Adrenal gland (tissue), 12 donors: ENCODE measurements around the gene AJM1. TPM values are rescaled to one million over a fixed set of nuclear protein-coding genes. Genes with fewer than 3 reads are reported as not detected.
"Not testable (repeated sequence)": the region's sequence is repeated elsewhere in the genome, so short reads cannot be mapped to it uniquely, and the experiment has no call there.

Source experiments
- DNase-seq, 7 donors: peaks; one replicate each; pipeline ENCODE4 v3.0.0-alpha.2; 2019 to 2020
- H3K27ac ChIP-seq, 5 donors: fragments of 200-600 bp; sonication (generic) in 4 of 5; 1 replicate in 3 of 5; 2 replicates in 2 of 5; pipeline versions ENCODE4 v1.5.1 to v1.8.0; 2016 to 2020; ENCODE audit warnings: mild to moderate bottlenecking in 1 of 5
- H3K27me3 ChIP-seq: fragments of 200-600 bp; 2 replicates; pipeline ENCODE4 v1.8.0; 2021
- H3K36me3 ChIP-seq, 2 donors: fragments of 200-600 bp; replicated peaks in 1 of 2; 1 replicate in 1 of 2; 2 replicates in 1 of 2; pipeline versions ENCODE4 v1.5.1 to v1.8.0; 2018 to 2022
- H3K4me1 ChIP-seq, 2 donors: fragments of 200-600 bp; replicated peaks in 1 of 2; 1 replicate in 1 of 2; 2 replicates in 1 of 2; pipeline versions ENCODE4 v1.5.1 to v1.8.0; 2018 to 2021
- H3K4me3 ChIP-seq, 4 donors: fragments of 200-600 bp; sonication (generic) in 3 of 4; one replicate each; pipeline ENCODE4 v1.5.1; 2016 to 2018
- H3K9me3 ChIP-seq, 3 donors: fragments of 200-600 bp; sonication (generic) in 1 of 3; replicated peaks in 1 of 3; 1 replicate in 2 of 3; 2 replicates in 1 of 3; pipeline versions ENCODE4 v1.5.1 to v1.8.0; 2016 to 2021
- CTCF ChIP-seq, 6 experiments: fragments of 450-650 bp in 4 of 6; fragments of 200-600 bp in 2 of 6; sonication (generic) in 1 of 6; IDR thresholded peaks; 1 replicate in 5 of 6; 2 replicates in 1 of 6; pipeline versions ENCODE4 v1.5.1 to v1.8.0; 2016 to 2021; ENCODE audit warnings: antibody characterized with exemption in 6 of 6, mild to moderate bottlenecking in 2 of 6, moderate library complexity in 1 of 6
- POLR2A ChIP-seq, 2 donors: fragments of 450-650 bp; IDR thresholded peaks; one replicate each; pipeline ENCODE4 v1.6.1; 2017; ENCODE audit warnings: antibody characterized with exemption in 2 of 2, mild to moderate bottlenecking in 2 of 2, moderate library complexity in 1 of 2
- WGBS, 4 donors: extraction: QIAGEN DNeasy Blood & Tissue Kit in 2 of 4; methylation state at CpG; one replicate each; pipeline versions ENCODE4 v1.1.5 to v1.1.7; 2013 to 2017; 5-methylcytosine and 5-hydroxymethylcytosine counted together
- intact Hi-C, 2 donors: fragments of 100-400 bp; cut with DNase I; formaldehyde crosslinking; loops; one replicate each; pipeline versions ENCODE4 v1.14.1 to v1.15.0; 2022 to 2023
- polyA plus RNA-seq, 3 donors: library from polyadenylated mRNA; stranded (reverse); fragments of 200-250 nt in 2 of 3; fragments of 350-450 nt in 1 of 3; fragmentation: Illumina TruSeq in 1 of 3; extraction: RNeasy Lipid Tissue Mini Kit (QIAGEN cat#74804) in 1 of 3; gene quantifications; one replicate each; pipeline ENCODE4 v1.2.3, GENCODE V29; 2013 to 2014
- total RNA-seq, 9 donors: library from RNA; depleted of rRNA in 4 of 9; stranded (reverse); fragments of >200 nt in 4 of 9; fragments of 120-200 nt in 1 of 9; fragmentation: NEBNext Ultra II Directional in 1 of 9; extraction: Animal tissue kit (Norgen Biotek cat#: 25700) in 1 of 9; gene quantifications; one replicate each; pipeline versions ENCODE4 v1.1.0 to v1.2.4, GENCODE V29; 2013 to 2023
- donor health status: healthy with polysubstance abuse.
- donor health status: Bipolar disorder and iron deficiency.
- donor health status: DM: yes; HTN: yes; CAD: no.
- donor health status: DM: no; HTN: no; CAD: no.
- donor health status: DM: no; HTN: no; CAD: no.
- donor health status: DM: yes; HTN: yes; CAD: no.

AJM1 gene
- total and polyA plus RNA-seq, 12 donors, result 0.33 to 13.7 (median 3.3) TPM

DNA sequence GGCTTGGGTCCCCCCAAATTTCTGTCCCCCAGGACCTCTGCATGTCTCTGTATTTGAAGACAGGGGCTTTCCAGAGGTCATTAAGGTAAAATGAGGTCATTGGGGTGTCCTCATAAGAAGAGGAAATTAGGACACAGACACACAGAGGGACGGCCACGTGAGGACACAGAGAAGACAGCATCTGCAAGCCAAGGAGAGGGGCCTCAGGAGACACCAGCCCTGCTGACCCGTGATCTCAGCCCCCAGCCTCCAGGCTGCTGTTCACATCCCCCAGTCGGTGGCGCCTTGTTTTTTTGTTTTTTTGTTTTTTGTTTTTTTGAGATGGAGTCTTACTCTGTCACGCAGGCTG lies 47.3 kb upstream of the AJM1 start:
- DNase-seq, result no peak
- Histone ChIP-seq H3K4me3 (no peak overlapping the region), H3K27me3 (peaks cover 7% of the 10 kb centered on the region), H3K9me3 (no peaks in the 10 kb centered on the region), H3K27ac (no peak overlapping the region), H3K4me1 (peaks cover 5 to 33% of the 10 kb centered on the region in 2 donors), H3K36me3 (peaks cover 0 to 5% of the 10 kb centered on the region in 2 donors)
- intact Hi-C loops, result loop anchor here in 1 of 2 donors (10.0 kb wide), 1 partner anchor 50 kb away; the partner anchor contains the start of genes AJM1 and PHPT1
- TF ChIP-seq POLR2A (IDR thresholded peaks at IDR 0.05) (no peak), CTCF (IDR thresholded peaks at IDR 0.05) (no peak)
- 62 to 81% (median 72%) methylated on average over 6 of the region's 6 CpGs for WGBS, 4 donors

DNA sequence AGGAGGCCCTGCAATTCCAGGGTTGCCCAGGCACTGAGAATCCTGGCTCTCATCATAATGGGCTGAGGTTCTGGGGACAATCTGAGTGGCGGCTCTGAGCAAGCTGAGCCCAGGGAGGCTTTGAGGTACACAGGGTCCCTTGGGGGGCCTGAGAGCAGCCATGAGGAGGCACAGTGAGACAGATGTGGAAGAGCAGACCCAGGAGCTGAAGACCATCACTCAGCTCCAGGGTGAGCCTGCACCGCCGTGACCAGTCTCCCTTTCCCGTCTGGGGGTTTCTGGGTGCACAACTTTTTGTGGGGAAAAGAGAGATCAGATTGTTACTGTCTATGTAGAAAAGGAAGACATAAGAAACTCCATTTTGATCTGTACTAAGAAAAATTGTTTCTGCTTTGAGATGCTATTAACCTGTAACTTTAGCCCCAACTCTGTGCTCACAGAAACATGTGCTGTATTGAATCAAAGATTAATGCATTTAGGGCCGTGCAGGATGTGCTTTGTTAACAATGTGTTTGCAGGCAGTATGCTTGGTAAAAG lies 46.0 kb upstream of the AJM1 start, which contains the start of gene CCDC183:
TSS of gene CCDC183 (plus strand) at position 101 of the 537 bp plus-strand sequence. CDS start at position 161, 60 bp downstream.
- Histone ChIP-seq H3K27me3 (peaks cover 7% of the 10 kb centered on the region), H3K36me3 (peaks cover 0 to 5% of the 10 kb centered on the region in 2 donors), H3K4me1 (peaks cover 0 to 38% of the 10 kb centered on the region in 2 donors), H3K9me3 (no peaks in the 10 kb centered on the region), H3K27ac (no peak within 1 kb of the TSS), H3K4me3 (no peak within 1 kb of the TSS)
- no peak for DNase-seq
- intact Hi-C loops, result loop anchor here in 1 of 2 donors (10.0 kb wide), 1 partner anchor 48 kb away; the partner anchor contains the start of genes AJM1 and PHPT1
- TF ChIP-seq CTCF (IDR thresholded peaks at IDR 0.05), result no peak
- no peak for TF ChIP-seq POLR2A (IDR thresholded peaks at IDR 0.05)
- WGBS, 4 donors, result 49 to 60% (median 54%) methylated on average over 4 to 5 of the region's 5 CpGs

DNA sequence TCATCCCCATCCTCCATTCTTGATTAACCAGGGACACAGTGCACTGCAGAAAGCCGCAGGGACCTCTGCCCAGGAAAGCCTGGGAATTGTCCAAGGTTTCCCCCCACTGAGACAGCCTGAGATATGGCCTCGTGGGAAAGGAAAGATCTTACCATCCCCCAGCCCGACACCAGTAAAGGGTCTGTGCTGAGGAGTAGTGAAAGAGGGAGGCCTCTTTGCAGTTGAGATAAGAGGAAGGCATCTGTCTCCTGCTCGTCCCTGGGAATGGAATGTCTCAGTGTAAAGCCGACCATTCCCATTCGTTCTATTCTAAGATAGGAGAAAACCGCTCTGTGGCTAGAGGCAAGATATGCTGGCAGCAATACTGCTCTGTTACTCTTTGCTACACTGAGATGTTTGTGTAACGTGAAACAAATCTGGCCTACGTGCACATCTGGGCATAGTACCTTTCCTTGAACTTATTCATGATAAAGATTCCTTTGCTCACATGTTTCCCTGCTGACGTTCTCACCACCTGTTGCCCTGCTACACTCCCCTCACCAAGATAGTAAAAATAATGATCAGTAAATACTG lies 45.4 kb upstream of the AJM1 start:
- not testable (repeated sequence) for DNase-seq, H3K9me3 ChIP-seq, H3K27ac ChIP-seq, H3K27me3 ChIP-seq, H3K36me3 ChIP-seq, H3K4me3 ChIP-seq
- intact Hi-C loops, result loop anchor here in 1 of 2 donors (10.0 kb wide), 1 partner anchor 48 kb away; the partner anchor contains the start of genes AJM1 and PHPT1
- WGBS, 4 donors, result 10 to 14% (median 11%) methylated on average over 10 of the region's 10 CpGs
- peaks cover 0 to 33% of the 10 kb centered on the region in 2 donors for H3K4me1 ChIP-seq

- H3K9me3 ChIP-seq, result no peaks in the 10 kb centered on the region
- no peak for TF ChIP-seq CTCF (IDR thresholded peaks at IDR 0.05)
- no peak for TF ChIP-seq POLR2A (IDR thresholded peaks at IDR 0.05)
- no peak for DNase-seq
- no peak overlapping the region for H3K27ac ChIP-seq
- 71 to 81% (median 78%) methylated on average over 3 to 6 of the region's 6 CpGs for WGBS, 4 donors
- H3K4me1 ChIP-seq, result peaks cover 0 to 29% of the 10 kb centered on the region in 2 donors
- intact Hi-C loops, result loop anchor here in 1 of 2 donors (10.0 kb wide), 1 partner anchor 46 kb away; the partner anchor contains the start of genes AJM1 and PHPT1
- H3K4me3 ChIP-seq, result no peak overlapping the region
- no peaks in the 10 kb centered on the region for H3K36me3 ChIP-seq
- peaks cover 7% of the 10 kb centered on the region for H3K27me3 ChIP-seq
Measured at GRCh38 chr9:136798708-136799078, 43.6 kb upstream of the AJM1 start.
